DMS114 treated with DMSO at 0.1 percent for 48 hours (cell line): Measurements from ENCODE around the gene OTOGL.

Experiments
- DNase-seq: peaks from one replicate; lab custom pipeline; 2025; ENCODE audit not compliant: unreplicated experiment; lab: John Stamatoyannopoulos, UW

OTOGL gene

GRCh38 chr12:80356097-80356496 lies 256.8 kb downstream of the OTOGL start:
- no peak for DNase-seq

- DNase-seq = no peak
Measured at GRCh38 chr12:80359703-80360102, 260.4 kb downstream of the OTOGL start.

GRCh38 chr12:80364056-80364455 lies 264.7 kb downstream of the OTOGL start:
- no peak for DNase-seq

- DNase-seq = no peak
Measured at GRCh38 chr12:80373666-80374065, 274.3 kb downstream of the OTOGL start.

GRCh38 chr12:80374615-80375014 lies 275.3 kb downstream of the OTOGL start:
- DNase-seq = no peak

GRCh38 chr12:80377140-80377794 lies 277.9 kb downstream of the OTOGL start:
- DNase-seq = no peak

- no peak for DNase-seq
Measured at GRCh38 chr12:80381121-80381520, 281.8 kb downstream of the OTOGL start.

GRCh38 chr12:80382254-80382653 lies 282.9 kb downstream of the OTOGL start:
- DNase-seq = no peak

GRCh38 chr12:80400571-80400991 lies 301.2 kb downstream of the OTOGL start:
- DNase-seq = no peak

GRCh38 chr12:80401191-80401590 lies 301.9 kb downstream of the OTOGL start:
- no peak for DNase-seq

- DNase-seq = no peak
Measured at GRCh38 chr12:80404629-80405028, 305.3 kb downstream of the OTOGL start.

GRCh38 chr12:80406253-80406652 lies 306.9 kb downstream of the OTOGL start:
- DNase-seq = no peak

- DNase-seq = no peak
Measured at GRCh38 chr12:80411787-80412186, 312.4 kb downstream of the OTOGL start.

- peak; percentile 69 for DNase-seq
Measured at GRCh38 chr12:80412343-80412953, 313.1 kb downstream of the OTOGL start.

- DNase-seq = no peak
Measured at GRCh38 chr12:80413462-80413861, 314.1 kb downstream of the OTOGL start.

GRCh38 chr12:80415466-80415865 lies 316.1 kb downstream of the OTOGL start:
- no peak for DNase-seq

- DNase-seq = no peak
Measured at GRCh38 chr12:80419644-80420043, 320.3 kb downstream of the OTOGL start.

GRCh38 chr12:80420075-80420474 lies 320.7 kb downstream of the OTOGL start:
- no peak for DNase-seq

GRCh38 chr12:80422550-80422949 lies 323.2 kb downstream of the OTOGL start:
- DNase-seq = no peak
